GM12878 (cell line): ENCODE measurements around the gene NCOA4. TPM values are rescaled to one million over a fixed set of nuclear protein-coding genes. Genes with fewer than 3 reads are reported as not detected.

Experiments used
- ATAC-seq: fragments of 200-7000 bp; cut with Tn5 transposase; 3 replicates; pipeline ENCODE4 v1.9.1; 2020; ENCODE audit warnings: mild to moderate bottlenecking, moderate library complexity
- BruUV-seq: library from RNA; stranded (reverse); fragments of 400-500 nt; replicated peaks from 2 replicates; lab custom pipeline; 2021; lab: Mats Ljungman, UMichigan
- CTCF ChIA-PET: fragments of 300-600 bp; sonication (Branson Sonifier 250); formaldehyde crosslinking; extraction: SDS; loops from one replicate; lab custom pipeline; 2021; ENCODE audit warnings: inconsistent platforms; lab: Yijun Ruan, JAX
- POLR2A ChIA-PET: fragments of 350-600 bp; formaldehyde crosslinking; extraction: SDS; loops from one replicate; lab custom pipeline; 2021; ENCODE audit warnings: inconsistent platforms; lab: Charles Lee
- RAD21 ChIA-PET: fragments of 300-600 bp; sonication (Branson Sonifier 250); formaldehyde crosslinking; loops from one replicate; lab custom pipeline; 2023; ENCODE audit warnings: antibody characterized with exemption; ENCODE audit not compliant: unreplicated experiment; lab: Charles Lee
- SMC1A ChIA-PET: fragments of 300-600 bp; sonication (Branson Sonifier 250); formaldehyde crosslinking; loops from one replicate; lab custom pipeline; 2023; ENCODE audit not compliant: unreplicated experiment, uncharacterized antibody; lab: Charles Lee
- DNase-seq: peaks from one replicate; pipeline ENCODE4 v3.0.0-alpha.2; 2011; ENCODE audit warnings: low read depth, low spot score
- FAIRE-seq: peaks from 3 replicates; lab custom pipeline; 2011; peaks lifted over from hg19 to GRCh38; lab: Jason Lieb, UNC
- H2AFZ ChIP-seq: 2 replicates; pipeline ENCODE4 v1.6.0; 2011; ENCODE audit warnings: low read depth, low read length, control low read depth; ENCODE audit not compliant: control insufficient read depth
- H3K27ac ChIP-seq: 2 replicates; pipeline ENCODE4 v1.5.1; 2011; ENCODE audit warnings: control low read depth; ENCODE audit not compliant: control insufficient read depth, insufficient read depth
- H3K27me3 ChIP-seq, 2 experiments: replicated peaks in 1 of 2; 2 replicates each; pipeline versions ENCODE4 v1.6.0 to v1.6.1; 2011; ENCODE audit warnings: low read length in 1 of 2; ENCODE audit not compliant: control insufficient read depth in 2 of 2, insufficient read depth in 2 of 2
- H3K36me3 ChIP-seq, 2 experiments: 2 replicates each; pipeline ENCODE4 v1.5.1; 2011; ENCODE audit warnings: low read length in 1 of 2; ENCODE audit not compliant: control insufficient read depth in 2 of 2, insufficient read depth in 2 of 2
- H3K4me1 ChIP-seq: 2 replicates; pipeline ENCODE4 v1.6.1; 2011; ENCODE audit warnings: mild to moderate bottlenecking, low read length, moderate library complexity, mixed read lengths; ENCODE audit not compliant: control insufficient read depth, insufficient read depth
- H3K4me2 ChIP-seq: 2 replicates; pipeline ENCODE4 v1.6.0; 2011; ENCODE audit warnings: control low read depth; ENCODE audit not compliant: control insufficient read depth, insufficient read depth
- H3K4me3 ChIP-seq: fragments of 200-600 bp; sonication (generic); 2 replicates; pipeline ENCODE4 v1.5.1; 2016
- H3K79me2 ChIP-seq: 2 replicates; pipeline ENCODE4 v1.6.0; 2011; ENCODE audit warnings: low read length; ENCODE audit not compliant: control insufficient read depth, insufficient read depth
- H3K9ac ChIP-seq: 2 replicates; pipeline ENCODE4 v1.8.0; 2011; ENCODE audit warnings: low read length, control low read depth, mixed read lengths; ENCODE audit not compliant: control insufficient read depth, insufficient read depth
- H3K9me3 ChIP-seq: replicated peaks from 3 replicates; pipeline ENCODE4 v1.5.1; 2011; ENCODE audit warnings: mild to moderate bottlenecking, low read length; ENCODE audit not compliant: control insufficient read depth, insufficient read depth
- H4K20me1 ChIP-seq: 2 replicates; pipeline ENCODE4 v1.6.0; 2011; ENCODE audit not compliant: control insufficient read depth, insufficient read depth
- CBFB ChIP-seq: IDR thresholded peaks from 2 replicates; pipeline ENCODE4 v1.6.1; 2016; ENCODE audit warnings: antibody characterized with exemption, low read depth
- EED ChIP-seq: sonication (generic); IDR thresholded peaks from 2 replicates; pipeline ENCODE4 v1.6.1; 2016; ENCODE audit warnings: antibody characterized with exemption, low read depth
- FOXK2 ChIP-seq: fragments of 450-650 bp; IDR thresholded peaks from 2 replicates; pipeline ENCODE4 v1.6.1; 2017; ENCODE audit warnings: mild to moderate bottlenecking, moderate library complexity
- HCFC1 ChIP-seq: fragments of 150-350 bp; IDR thresholded peaks from 2 replicates; pipeline ENCODE4 v1.6.1; 2014; ENCODE audit warnings: low read length
- NFYB ChIP-seq: IDR thresholded peaks from 2 replicates; pipeline ENCODE4 v1.6.1; 2011; ENCODE audit warnings: low read depth, mild to moderate bottlenecking, low read length, improper control_type of control experiment, moderate library complexity; ENCODE audit not compliant: insufficient read depth
- RBBP5 ChIP-seq: fragments of 200-600 bp; sonication (generic); conservative IDR thresholded peaks from 2 replicates; pipeline ENCODE4 v1.6.1; 2016
- RCOR1 ChIP-seq: conservative IDR thresholded peaks from 2 replicates; pipeline ENCODE4 v1.6.1; 2012; ENCODE audit warnings: low read depth, low read length, improper control_type of control experiment
- SIN3A ChIP-seq: IDR thresholded peaks from 2 replicates; pipeline ENCODE4 v1.6.1; 2012; ENCODE audit warnings: low read depth, low read length, improper control_type of control experiment
- SUZ12 ChIP-seq: fragments of 200-600 bp; sonication (generic); IDR thresholded peaks from one replicate; pipeline ENCODE4 v1.6.1; 2018; ENCODE audit warnings: antibody characterized with exemption, mild to moderate bottlenecking; ENCODE audit not compliant: unreplicated experiment
- WGBS: methylation state at CpG from one replicate; pipeline ENCODE4 v1.1.6; 2016; ENCODE audit warnings: low lambda C conversion rate; ENCODE audit not compliant: insufficient replicate concordance, insufficient coverage; ENCODE audit errors: missing lambda C conversion rate; 5-methylcytosine and 5-hydroxymethylcytosine counted together
- in situ Hi-C: fragments of 300-500 bp; cut with MboI; formaldehyde crosslinking; loops from 9 replicates; pipeline ENCODE4 v1.14.3; 2018; ENCODE audit warnings: mixed read lengths
- intact Hi-C: fragments of 100-400 bp; cut with micrococcal nuclease; formaldehyde crosslinking; loops from one replicate; pipeline ENCODE4 v1.14.2; 2022; ENCODE audit not compliant: unreplicated experiment
- polyA plus RNA-seq, 11 experiments: library from polyadenylated mRNA; depleted of rRNA in 4 of 11; unstranded in 6 of 11; stranded (reverse) in 5 of 11; fragments of >200 nt; fragmentation: Nextera tagmentation in 4 of 11; fragmentation: Illumina TruSeq in 1 of 11; extraction: Ambion mirVana in 4 of 11; extraction: Trizol in 1 of 11; gene quantifications; 1 replicate in 1 of 11; 2 replicates in 10 of 11; pipeline versions ENCODE4 v1.2.1 to v1.2.3, GENCODE V29; 2011 to 2016; ENCODE audit warnings: inconsistent platforms in 2 of 11, missing spikeins in 2 of 11, low read depth in 1 of 11
- total RNA-seq, 4 experiments: library from RNA; depleted of rRNA in 3 of 4; stranded (reverse); fragments of >200 nt in 3 of 4; fragmentation: Illumina TruSeq in 1 of 4; extraction: Trizol in 1 of 4; gene quantifications; 2 replicates each; pipeline versions ENCODE4 v1.2.1 to v1.2.3, GENCODE V29; 2013 to 2021
- TF ChIP-seq, protein P1 (sequence below): IDR thresholded peaks from 2 replicates; pipeline ENCODE4 v1.6.1; 2011; ENCODE audit warnings: borderline replicate concordance, low read depth, mild to moderate bottlenecking, moderate library complexity, low read length; ENCODE audit not compliant: insufficient read depth, poor library complexity, severe bottlenecking

NCOA4 gene
- total and polyA plus RNA-seq, 10 of the 15 experiments (the other 5 are each of a cell fraction or from before 2014, with no cell fraction given) = 57.5 to 119 (median 100) TPM

DNA sequence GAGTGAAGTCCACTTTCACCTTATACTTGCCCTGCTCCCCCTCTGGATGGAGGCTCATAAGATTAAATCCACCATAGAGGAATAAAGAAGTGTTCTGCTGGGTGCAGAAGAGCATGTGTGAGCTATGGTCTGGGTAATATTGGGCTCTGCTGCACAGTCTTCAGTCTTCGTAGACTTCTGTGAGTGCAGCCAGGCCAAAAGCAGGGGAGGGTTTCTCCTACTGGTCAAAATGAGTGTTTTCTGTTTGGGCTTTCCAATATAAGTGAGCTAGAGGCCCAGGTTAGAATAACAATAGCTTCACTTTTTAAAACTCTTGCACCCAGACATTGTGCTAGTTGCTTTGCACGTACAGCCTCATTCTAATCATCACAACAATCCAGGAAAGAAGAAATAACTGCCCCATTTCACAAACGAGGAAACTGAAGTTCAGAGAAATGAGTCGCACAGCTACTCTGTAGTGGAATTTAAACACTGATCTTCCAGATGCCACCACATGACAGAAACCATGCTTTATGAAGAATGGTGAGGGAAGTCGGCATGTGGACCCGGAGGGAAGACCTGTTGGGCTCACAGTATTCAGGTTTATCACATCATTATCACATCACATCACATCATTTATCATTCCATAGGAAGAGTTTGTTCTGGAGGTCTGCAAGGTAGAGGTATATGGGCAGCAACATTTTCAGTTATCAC lies 39.5 kb upstream of the NCOA4 start:
- H3K79me2 ChIP-seq = no peaks in the 10 kb centered on the region
- RAD21 ChIA-PET = no interaction called here
- POLR2A ChIA-PET = no interaction called here
- no peak overlapping the region for H3K4me2 ChIP-seq
- FAIRE-seq = no peak
- SMC1A ChIA-PET = no interaction called here
- intact Hi-C loops (no loop called here), in situ Hi-C loops (no loop called here)
- no peak overlapping the region for H2AFZ ChIP-seq
- DNase-seq = no peak
- no TSS peak for BruUV-seq
- TF ChIP-seq NFYB (no peak), SUZ12 (no peak), HCFC1 (no peak), CBFB (no peak), RCOR1 (no peak), RBBP5 (no peak), FOXK2 (no peak), SIN3A (no peak), EED (no peak)
- TF ChIP-seq, protein P1, sequence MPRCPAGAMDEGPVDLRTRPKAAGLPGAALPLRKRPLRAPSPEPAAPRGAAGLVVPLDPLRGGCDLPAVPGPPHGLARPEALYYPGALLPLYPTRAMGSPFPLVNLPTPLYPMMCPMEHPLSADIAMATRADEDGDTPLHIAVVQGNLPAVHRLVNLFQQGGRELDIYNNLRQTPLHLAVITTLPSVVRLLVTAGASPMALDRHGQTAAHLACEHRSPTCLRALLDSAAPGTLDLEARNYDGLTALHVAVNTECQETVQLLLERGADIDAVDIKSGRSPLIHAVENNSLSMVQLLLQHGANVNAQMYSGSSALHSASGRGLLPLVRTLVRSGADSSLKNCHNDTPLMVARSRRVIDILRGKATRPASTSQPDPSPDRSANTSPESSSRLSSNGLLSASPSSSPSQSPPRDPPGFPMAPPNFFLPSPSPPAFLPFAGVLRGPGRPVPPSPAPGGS = no peak
- no peaks in the 10 kb centered on the region for H3K4me1 ChIP-seq
- H3K9ac ChIP-seq = no peak overlapping the region
- no peak overlapping the region for H3K4me3 ChIP-seq
- H3K27me3 ChIP-seq = no peaks in the 10 kb centered on the region
- 49% methylated on average over 6 of the region's 6 CpGs for WGBS
- CTCF ChIA-PET = no interaction called here
- no peaks in the 10 kb centered on the region for H3K36me3 ChIP-seq
- ATAC-seq = no peak
- no peaks in the 10 kb centered on the region for H3K9me3 ChIP-seq
- H3K27ac ChIP-seq = no peak overlapping the region
- H4K20me1 ChIP-seq = no peaks in the 10 kb centered on the region
